Stomach (tissue), 9 donors: ENCODE results near the gene NOVA1. TPM values are rescaled to one million over a fixed set of nuclear protein-coding genes. Genes with fewer than 3 reads are reported as not detected.
A peak's percentile ranks its signal among the peaks of the same experiment; 100 is the strongest.

Experiments
- DNase-seq, 2 donors: peaks; one replicate each; pipeline versions ENCODE4 v3.0.0 to v3.0.0-alpha.2; 2013 to 2019
- H3K27ac ChIP-seq, 5 donors: fragments of 200-600 bp in 4 of 5; sonication (generic) in 4 of 5; one replicate each; pipeline ENCODE4 v1.5.1; 2013 to 2019; ENCODE audit warnings: mild to moderate bottlenecking in 1 of 5, moderate library complexity in 1 of 5
- H3K27me3 ChIP-seq, 3 donors: fragments of 200-600 bp; sonication (generic); one replicate each; pipeline ENCODE4 v1.5.1; 2017 to 2019; ENCODE audit warnings: mixed run types in 1 of 3
- H3K36me3 ChIP-seq, 4 donors: fragments of 200-600 bp; sonication (generic); 1 replicate in 3 of 4; 2 replicates in 1 of 4; pipeline ENCODE4 v1.5.1; 2016 to 2019
- H3K4me1 ChIP-seq, 4 donors: fragments of 200-600 bp; sonication (generic); one replicate each; pipeline ENCODE4 v1.5.1; 2016 to 2019
- H3K4me3 ChIP-seq, 4 donors: fragments of 200-600 bp; sonication (generic) in 3 of 4; one replicate each; pipeline ENCODE4 v1.5.1; 2016 to 2019; ENCODE audit warnings: mild to moderate bottlenecking in 1 of 4
- H3K9me3 ChIP-seq, 4 donors: fragments of 200-600 bp; sonication (generic); one replicate each; pipeline ENCODE4 v1.5.1; 2016 to 2019
- CTCF ChIP-seq, 7 experiments: fragments of 450-650 bp in 4 of 7; fragments of 200-600 bp in 3 of 7; sonication (generic) in 3 of 7; IDR thresholded peaks; one replicate each; pipeline ENCODE4 v1.5.1; 2016 to 2019; ENCODE audit warnings: antibody characterized with exemption in 7 of 7, control low read depth in 2 of 7, mild to moderate bottlenecking in 1 of 7
- EP300 ChIP-seq: sonication (generic); formaldehyde crosslinking; IDR thresholded peaks from one replicate; pipeline ENCODE4 v1.6.1; 2017; ENCODE audit warnings: antibody characterized with exemption
- POLR2A ChIP-seq, 4 donors: fragments of 450-650 bp; IDR thresholded peaks; one replicate each; pipeline ENCODE4 v1.6.1; 2016; ENCODE audit warnings: antibody characterized with exemption in 4 of 4, control low read depth in 2 of 4, mild to moderate bottlenecking in 1 of 4, moderate library complexity in 1 of 4
- POLR2AphosphoS5 ChIP-seq, 3 donors: sonication (generic); formaldehyde crosslinking; IDR thresholded peaks; one replicate each; pipeline ENCODE4 v1.6.1; 2016; ENCODE audit warnings: antibody characterized with exemption in 3 of 3
- WGBS, 5 donors: extraction: QIAGEN DNeasy Blood & Tissue Kit in 3 of 5; methylation state at CpG; one replicate each; pipeline versions ENCODE4 v1.1.5 to v1.1.7; 2013 to 2018; 5-methylcytosine and 5-hydroxymethylcytosine counted together
- intact Hi-C: fragments of 100-400 bp; cut with DNase I; formaldehyde crosslinking; loops from one replicate; pipeline ENCODE4 v1.15.1; 2023; ENCODE audit warnings: low total_unique reads
- polyA plus RNA-seq, 3 donors: library from polyadenylated mRNA; stranded (reverse); fragments of 200-250 nt; gene quantifications; one replicate each; pipeline ENCODE4 v1.2.3, GENCODE V29; 2013
- total RNA-seq, 5 donors: library from RNA; depleted of rRNA; stranded (reverse); fragments of >200 nt; gene quantifications; one replicate each; pipeline versions ENCODE4 v1.1.0 to v1.2.3, GENCODE V29; 2014 to 2016
- donor health status: healthy with polysubstance abuse.
- donor health status: Bipolar disorder and iron deficiency.
- donor health status: healthy.

NOVA1 gene
- total and polyA plus RNA-seq, 8 donors = 1.0 to 25.1 (median 7.9) TPM

GRCh38 chr14:26596543-26597061 lies 1.2 kb downstream of the NOVA1 start:
- intact Hi-C loops = no loop called here
- peaks cover 0 to 39% (median 23%) of the 10 kb centered on the region in 3 donors for H3K27me3 ChIP-seq
- H3K36me3 ChIP-seq = no peaks in the 10 kb centered on the region
- H3K9me3 ChIP-seq = no peaks in the 10 kb centered on the region
- peaks cover 0 to 16% (median 8%) of the 10 kb centered on the region in 4 donors for H3K4me1 ChIP-seq
- peak overlapping the region; percentile 66 to 88 (median 66) for H3K4me3 ChIP-seq
- DNase-seq = peak in 1 of 2 donors; percentile 48
- WGBS, 5 donors = 5 to 7% (median 6%) methylated on average over 21 of the region's 21 CpGs
- H3K27ac ChIP-seq = peak overlapping the region in 4 of 5 donors; percentile 77 to 92 (median 82)
- no peak for TF ChIP-seq POLR2A (IDR thresholded peaks at IDR 0.05)
- no peak for TF ChIP-seq POLR2AphosphoS5 (IDR thresholded peaks at IDR 0.05)
- TF ChIP-seq EP300 = no peak
- no peak for TF ChIP-seq CTCF (IDR thresholded peaks at IDR 0.05)

DNA sequence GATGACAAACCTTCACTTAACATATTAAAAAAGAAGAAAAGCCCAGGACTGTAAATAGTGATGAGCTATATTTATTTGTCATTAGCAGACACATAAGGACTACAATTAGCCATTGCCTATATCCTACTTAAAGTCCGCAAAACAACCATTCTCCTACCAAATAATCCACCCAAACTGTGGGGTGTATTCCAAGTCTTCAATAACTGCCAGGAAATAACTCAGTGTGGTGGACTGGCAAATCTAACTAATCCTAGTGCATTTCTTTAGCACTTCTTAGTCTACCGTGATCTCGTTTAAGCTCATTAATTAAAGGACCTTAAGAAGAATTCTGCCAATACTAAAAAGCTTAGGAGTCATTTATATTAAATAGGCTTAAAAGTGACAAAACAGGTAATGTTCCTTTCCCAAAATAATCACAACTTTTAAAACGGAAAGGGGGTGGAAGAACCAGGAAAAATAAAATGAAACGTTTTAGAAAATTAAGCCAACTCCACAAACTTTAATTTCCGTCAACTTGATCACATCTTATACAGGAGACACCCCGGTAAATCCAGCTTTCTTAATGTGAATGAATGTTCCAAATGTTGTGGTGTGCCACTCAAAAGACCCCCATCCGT lies 1.8 kb downstream of the NOVA1 start:
- peak overlapping the region in 2 of 5 donors; percentile 28 to 92 for H3K27ac ChIP-seq
- intact Hi-C loops = no loop called here
- H3K4me1 ChIP-seq = peaks cover 0 to 16% (median 8%) of the 10 kb centered on the region in 4 donors
- H3K36me3 ChIP-seq = no peaks in the 10 kb centered on the region
- 23 to 38% (median 31%) methylated on average over 8 of the region's 8 CpGs for WGBS, 5 donors
- peaks cover 0 to 39% (median 23%) of the 10 kb centered on the region in 3 donors for H3K27me3 ChIP-seq
- DNase-seq = peak in 1 of 2 donors; percentile 9
- no peaks in the 10 kb centered on the region for H3K9me3 ChIP-seq
- H3K4me3 ChIP-seq = peak overlapping the region; percentile 66 to 88 (median 66)
- TF ChIP-seq CTCF (IDR thresholded peaks at IDR 0.05) (no peak), EP300 (no peak), POLR2A (IDR thresholded peaks at IDR 0.05) (no peak), POLR2AphosphoS5 (IDR thresholded peaks at IDR 0.05) (no peak)

DNA sequence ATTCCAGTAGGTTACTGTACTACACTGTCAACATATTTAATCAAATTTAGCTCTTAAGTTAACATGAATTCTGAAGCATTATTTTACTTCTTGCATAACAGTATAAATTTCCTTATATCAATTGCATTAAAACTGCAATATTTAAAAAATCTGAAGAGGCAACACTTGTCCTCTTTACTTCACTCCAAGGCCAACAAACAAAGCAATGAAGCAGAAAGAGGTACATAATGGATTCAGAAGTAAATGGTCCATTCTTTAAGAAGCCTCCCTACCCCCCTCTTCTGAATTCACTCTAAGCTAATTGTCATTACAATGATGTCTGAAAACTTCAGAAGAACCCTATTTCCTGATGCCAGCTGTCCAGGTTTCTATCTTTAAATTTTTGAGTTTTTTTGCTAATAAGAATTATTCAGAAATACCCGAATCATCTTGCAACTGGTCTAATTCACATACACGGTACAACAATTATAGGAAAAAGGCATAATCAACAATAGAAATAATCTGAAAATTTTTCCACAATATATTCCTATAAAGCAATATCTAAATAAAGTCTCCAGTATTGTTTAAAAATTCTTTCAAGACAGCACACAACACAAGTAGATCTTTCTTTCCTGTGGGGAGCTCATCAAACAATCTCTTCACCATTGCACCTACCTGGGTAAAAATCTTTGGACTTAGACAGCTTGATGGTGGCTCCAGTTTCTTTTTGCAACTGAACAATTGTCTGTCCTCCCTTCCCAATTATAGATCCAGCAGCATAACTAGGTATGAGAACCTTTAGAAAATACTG lies 2.9 kb downstream of the NOVA1 start:
- peaks cover 0 to 39% (median 23%) of the 10 kb centered on the region in 3 donors for H3K27me3 ChIP-seq
- peak overlapping the region in 1 of 4 donors; percentile 6 for H3K4me3 ChIP-seq
- no peaks in the 10 kb centered on the region for H3K9me3 ChIP-seq
- 77 to 92% (median 83%) methylated on average over 2 of the region's 2 CpGs for WGBS, 5 donors
- intact Hi-C loops = no loop called here
- H3K36me3 ChIP-seq = no peaks in the 10 kb centered on the region
- peaks cover 0 to 16% (median 8%) of the 10 kb centered on the region in 4 donors for H3K4me1 ChIP-seq
- H3K27ac ChIP-seq = no peak overlapping the region
- no peak for TF ChIP-seq EP300
- no peak for TF ChIP-seq CTCF (IDR thresholded peaks at IDR 0.05)
- no peak for TF ChIP-seq POLR2A (IDR thresholded peaks at IDR 0.05)
- no peak for TF ChIP-seq POLR2AphosphoS5 (IDR thresholded peaks at IDR 0.05)
- no peak for DNase-seq

DNA sequence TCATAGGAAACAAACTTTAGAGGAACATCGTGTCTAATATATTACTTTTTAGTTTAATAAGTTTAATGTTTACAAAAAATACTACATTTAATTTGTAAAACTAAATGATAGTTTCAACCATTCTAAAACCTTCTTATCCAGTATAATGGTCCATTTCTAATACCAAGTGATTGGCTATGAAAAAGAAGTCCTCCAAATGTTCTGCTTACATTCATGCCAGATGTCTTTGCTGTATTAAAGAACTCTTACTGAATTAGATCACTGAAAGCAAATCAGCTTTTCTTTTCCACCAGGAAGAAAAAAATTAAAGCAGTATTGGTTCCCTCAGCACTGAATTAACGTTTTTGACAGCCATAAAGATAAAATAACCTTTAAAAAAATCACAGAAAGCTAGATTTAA lies 3.7 kb downstream of the NOVA1 start:
- intact Hi-C loops = no loop called here
- no peak for TF ChIP-seq CTCF (IDR thresholded peaks at IDR 0.05)
- TF ChIP-seq POLR2AphosphoS5 (IDR thresholded peaks at IDR 0.05) = no peak
- TF ChIP-seq EP300 = no peak
- no peak for TF ChIP-seq POLR2A (IDR thresholded peaks at IDR 0.05)
- peaks cover 0 to 14% (median 8%) of the 10 kb centered on the region in 4 donors for H3K4me1 ChIP-seq
- H3K4me3 ChIP-seq = no peak overlapping the region
- H3K27me3 ChIP-seq = peaks cover 0 to 31% (median 23%) of the 10 kb centered on the region in 3 donors
- no peak overlapping the region for H3K27ac ChIP-seq
- H3K36me3 ChIP-seq = no peaks in the 10 kb centered on the region
- 43 to 54% (median 48%) methylated on average over 2 of the region's 2 CpGs for WGBS, 5 donors
- H3K9me3 ChIP-seq = no peaks in the 10 kb centered on the region
- peak in 1 of 2 donors; percentile 15 for DNase-seq
